K562 (cell line): ENCODE measurements around the gene NFIC. TPM values are rescaled to one million over a fixed set of nuclear protein-coding genes. Genes with fewer than 3 reads are reported as not detected.

Experiments used
- RREB1 ChIP-seq: fragments of 250-450 bp; sonication (Bioruptor Pico); IDR thresholded peaks from 2 replicates; pipeline ENCODE4 v1.4.0; 2020
- TAL1 ChIP-seq: fragments of 450-650 bp; IDR thresholded peaks from 2 replicates; pipeline ENCODE4 v1.6.1; 2016; ENCODE audit warnings: mild to moderate bottlenecking
- ZNF140 ChIP-seq: fragments of 250-450 bp; sonication (Bioruptor Pico); IDR thresholded peaks from 2 replicates; pipeline ENCODE4 v1.8.0; 2021; ENCODE audit warnings: moderate library complexity, mild to moderate bottlenecking, inconsistent platforms
- ZNF398 ChIP-seq: fragments of 250-450 bp; sonication (Bioruptor Pico); IDR thresholded peaks from 2 replicates; pipeline ENCODE4 v1.8.0; 2021; ENCODE audit warnings: moderate library complexity, mild to moderate bottlenecking, inconsistent platforms
- polyA plus RNA-seq, 8 experiments: library from polyadenylated mRNA; depleted of rRNA in 4 of 8; stranded (reverse) in 5 of 8; unstranded in 3 of 8; fragments of >200 nt; fragmentation: Nextera tagmentation in 2 of 8; fragmentation: Illumina TruSeq in 1 of 8; extraction: Ambion mirVana in 2 of 8; extraction: Trizol in 1 of 8; gene quantifications; 2 replicates each; pipeline versions ENCODE4 v1.2.1 to v1.2.3, GENCODE V29; 2011 to 2014; ENCODE audit warnings: inconsistent platforms in 1 of 8, missing spikeins in 1 of 8
- total RNA-seq, 7 experiments: library from RNA; depleted of rRNA in 6 of 7; stranded (reverse); fragments of >200 nt in 6 of 7; fragmentation: Illumina TruSeq in 2 of 7; extraction: Trizol in 2 of 7; gene quantifications; 2 replicates each; pipeline versions ENCODE4 v1.2.1 to v1.2.3, GENCODE V29; 2011 to 2021; ENCODE audit warnings: low replicate concordance in 1 of 7

NFIC gene
- total and polyA plus RNA-seq, 9 of the 15 experiments (the other 6 are each of a cell fraction or from before 2014, with no cell fraction given) = 0.71 to 62.1 (median 6.9) TPM

- TF ChIP-seq TAL1 (no peak), ZNF398 (no peak), ZNF140 (CRISPR knock-in tag) (no peak), RREB1 (CRISPR knock-in tag) (no peak)
Measured at GRCh38 chr19:3512562-3513228, 146.3 kb downstream of the NFIC start (continued).
